ENCODE data around the gene VPS50.
"Not testable (repeated sequence)": the region's sequence is repeated elsewhere in the genome, so short reads cannot be mapped to it uniquely, and the experiment has no call there.

Gene VPS50

DNA sequence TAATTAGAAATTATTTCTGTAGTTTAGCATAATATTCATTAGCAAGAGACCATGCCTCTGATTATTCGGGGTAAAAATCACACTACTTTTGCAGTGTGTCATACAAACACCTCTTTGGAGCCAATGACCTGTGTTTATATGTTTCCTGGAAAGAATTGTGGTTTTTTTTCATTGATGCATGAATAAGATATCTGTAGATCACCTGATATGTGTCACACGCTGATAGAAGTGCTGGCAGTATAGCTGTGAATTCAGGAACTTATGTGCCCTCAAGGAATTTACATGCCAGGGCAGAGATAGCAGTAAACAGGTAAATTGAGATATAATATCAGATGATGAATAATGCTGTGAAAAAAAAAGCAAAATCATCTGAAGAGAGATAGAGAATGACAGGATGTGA, 118.2 kb downstream of the VPS50 start:
- DNase-seq = no peak

GRCh38 chr7:93352881-93353280, 120.7 kb downstream of the VPS50 start:
- no peak for DNase-seq

GRCh38 chr7:93354815-93355214, 122.6 kb downstream of the VPS50 start:
- no peak for DNase-seq

DNA sequence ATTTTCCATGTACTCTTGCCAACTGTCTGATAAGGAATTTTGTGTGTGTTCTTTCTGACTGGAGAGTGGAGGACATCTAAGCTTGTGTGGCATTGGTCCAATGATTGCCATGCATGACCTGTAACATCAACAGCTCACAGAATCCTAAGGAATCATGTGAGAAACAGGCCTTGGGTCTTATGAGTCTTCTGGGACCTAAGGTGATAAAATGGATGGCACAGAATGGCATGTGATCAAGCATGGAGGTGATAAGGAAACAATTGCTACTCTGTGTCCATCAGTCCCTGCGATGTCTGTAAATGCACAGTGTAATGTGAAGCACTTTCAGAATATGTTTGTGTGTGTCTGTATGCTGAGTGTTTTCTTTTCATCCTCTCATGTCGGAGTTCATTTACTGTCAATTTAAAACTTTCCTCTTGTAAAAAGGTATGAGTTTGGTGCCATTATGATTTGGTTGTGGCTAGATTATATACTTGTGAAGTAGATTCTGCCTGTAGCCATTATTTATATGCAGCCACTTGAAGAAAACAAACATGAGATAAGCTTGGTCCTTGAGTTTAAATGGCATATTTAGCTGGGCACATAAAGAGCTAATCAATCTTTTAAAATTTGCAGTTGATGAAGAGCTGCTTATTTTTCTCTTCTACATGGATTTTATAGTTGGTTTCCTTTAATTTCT, 127.5 kb downstream of the VPS50 start:
- DNase-seq = no peak

DNA sequence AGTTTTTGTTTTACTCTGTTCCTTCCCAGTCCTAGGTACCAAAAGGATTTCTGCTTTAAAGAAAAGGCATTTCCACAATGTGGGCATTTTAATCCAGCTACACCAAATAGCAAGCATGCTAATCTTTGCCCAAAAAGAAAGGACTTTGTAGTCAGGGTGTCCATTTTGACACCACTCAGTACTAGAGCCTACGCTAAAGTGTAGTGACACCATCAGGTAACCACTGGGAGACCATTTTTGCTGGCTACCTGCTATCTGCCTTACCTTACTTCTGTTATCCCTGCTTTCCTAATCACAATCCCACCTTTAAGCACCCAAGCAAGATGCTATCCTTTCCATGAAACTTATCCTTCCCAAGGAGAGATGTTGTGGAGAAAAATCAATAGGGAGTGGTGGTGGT, 129.7 kb downstream of the VPS50 start:
- no peak for DNase-seq

DNA sequence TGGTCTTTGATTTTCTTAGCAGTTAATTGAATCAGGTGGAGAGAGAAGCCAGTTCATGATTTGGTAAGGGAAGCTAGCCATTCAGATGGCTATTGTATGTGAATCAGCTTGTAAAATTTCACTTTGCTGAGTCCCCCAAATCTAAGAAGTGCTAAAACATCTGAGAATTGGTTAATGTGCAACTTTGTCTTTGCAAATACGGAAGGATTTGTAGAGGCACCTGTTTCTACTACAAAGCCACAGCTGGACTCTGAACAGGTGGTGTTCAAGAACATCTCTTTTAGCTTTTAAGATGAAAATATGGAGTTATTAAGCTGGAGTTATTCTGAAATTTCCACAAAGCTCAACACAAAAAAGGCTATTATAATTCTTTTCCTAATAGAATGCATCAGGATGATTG, 132.6 kb downstream of the VPS50 start:
- DNase-seq = no peak

DNA sequence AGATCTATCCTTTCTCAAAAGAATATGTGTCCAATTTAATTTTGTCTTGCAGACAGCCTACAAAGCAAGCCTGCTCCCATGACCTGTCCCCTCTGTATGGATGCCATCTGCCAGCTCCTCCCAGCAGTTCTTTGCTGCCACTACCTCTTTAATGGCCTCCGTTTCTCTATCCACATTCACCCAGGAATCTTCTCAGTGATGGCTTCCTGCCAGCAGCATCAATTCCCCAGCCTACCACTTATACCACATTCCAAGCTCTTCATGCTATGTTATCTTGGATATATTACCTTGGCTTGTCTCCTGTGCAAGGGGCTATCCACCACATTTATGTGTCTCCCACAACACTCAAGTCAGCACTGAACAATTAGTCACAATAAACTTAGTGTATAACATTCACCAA, 133.2 kb downstream of the VPS50 start:
- DNase-seq = no peak

- no peak for DNase-seq
Observed at GRCh38 chr7:93366816-93367215, 134.7 kb downstream of the VPS50 start.

GRCh38 chr7:93367254-93367653, 135.1 kb downstream of the VPS50 start:
- DNase-seq = no peak

- DNase-seq = not testable (repeated sequence)
Observed at GRCh38 chr7:93370937-93371336, 138.8 kb downstream of the VPS50 start.

DNA sequence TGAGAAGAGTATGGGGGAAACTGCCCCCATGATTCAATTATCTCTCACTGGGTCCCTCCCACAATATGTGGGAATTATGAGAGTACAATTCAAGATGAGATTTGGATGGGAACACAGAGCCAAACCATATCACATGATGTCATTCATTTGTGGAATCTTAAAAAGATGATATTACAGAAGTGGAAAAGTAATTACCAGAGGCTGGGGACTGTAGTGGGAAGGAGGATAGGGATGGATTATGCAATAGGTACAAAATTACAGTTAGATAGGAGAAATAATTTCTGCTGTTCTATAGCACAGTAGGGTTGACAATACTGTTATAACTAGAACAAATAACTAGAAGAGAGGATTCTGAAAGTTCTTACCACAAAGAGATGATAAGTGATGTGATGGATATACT, 141.4 kb downstream of the VPS50 start:
- DNase-seq = no peak

- DNase-seq = no peak
Observed at GRCh38 chr7:93374345-93374940, 142.3 kb downstream of the VPS50 start.

DNA sequence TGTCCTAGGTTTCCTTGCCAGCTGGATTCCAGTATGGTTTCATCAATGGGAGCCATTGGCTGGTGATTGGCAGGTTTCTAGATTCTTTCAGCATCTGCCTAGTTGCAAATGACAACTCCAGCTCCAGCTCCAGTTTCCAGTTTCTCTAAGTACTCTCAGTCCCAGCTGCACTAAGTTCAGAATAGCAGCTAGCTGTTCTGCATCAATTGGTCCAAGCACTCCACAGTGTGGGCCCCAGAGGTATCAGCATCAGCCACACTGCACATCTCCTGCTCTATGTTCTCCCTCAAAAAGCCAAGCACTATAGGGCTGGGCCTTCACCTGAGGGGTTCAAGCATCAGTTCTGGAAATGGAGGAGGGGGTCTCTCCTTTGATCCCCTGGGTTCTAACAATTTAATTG, 143.4 kb downstream of the VPS50 start:
- no peak for DNase-seq

DNA sequence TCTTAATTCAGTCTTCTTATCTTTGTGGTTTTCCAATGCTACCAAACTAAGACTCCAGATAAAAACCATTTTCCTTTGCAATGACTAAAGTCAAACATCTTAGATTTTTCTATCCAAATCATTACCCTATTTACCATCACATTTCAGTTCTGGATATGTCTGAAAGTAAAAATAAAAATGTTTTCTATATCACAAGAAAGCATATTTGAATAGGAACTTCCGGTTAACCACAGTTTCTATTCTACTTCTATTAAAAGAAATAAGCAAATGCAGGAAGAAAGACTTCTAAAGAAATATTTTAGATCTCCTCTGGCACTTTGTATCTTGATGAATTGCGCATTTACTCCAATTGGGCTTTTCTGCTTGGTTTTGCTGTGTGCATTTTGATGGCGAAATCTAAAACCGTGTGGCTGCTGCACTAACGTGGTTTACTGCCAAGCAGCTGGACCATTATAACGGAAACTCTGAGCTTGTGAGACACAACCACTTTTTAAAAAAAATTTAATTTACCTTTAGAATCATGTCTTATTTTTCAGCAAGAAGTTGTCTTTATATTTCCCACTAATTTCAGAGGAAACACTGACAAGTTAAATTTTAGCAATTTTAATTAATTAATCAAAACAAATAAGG, 146.1 kb downstream of the VPS50 start:
- DNase-seq = no peak

DNA sequence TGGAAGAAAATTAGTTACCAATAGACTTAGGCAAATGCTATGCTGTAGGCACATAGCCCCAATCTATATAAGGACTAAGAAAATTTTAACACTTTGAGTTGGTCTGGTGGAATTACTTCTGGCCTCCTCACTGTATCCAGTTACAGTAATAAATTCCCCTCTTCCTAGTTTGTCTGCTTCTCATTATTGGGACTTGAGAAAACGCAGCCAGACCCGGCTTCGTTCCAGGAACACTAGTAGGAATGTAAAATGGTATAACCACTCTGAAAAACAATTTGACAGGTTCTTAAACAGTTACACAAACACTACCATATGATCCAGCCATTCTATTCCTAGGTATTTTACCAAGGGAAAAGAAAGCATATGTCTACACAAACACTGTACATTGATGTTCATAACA, 150.2 kb downstream of the VPS50 start:
- no peak for DNase-seq

- DNase-seq = no peak
Observed at GRCh38 chr7:93390660-93391059, 158.5 kb downstream of the VPS50 start.

DNA sequence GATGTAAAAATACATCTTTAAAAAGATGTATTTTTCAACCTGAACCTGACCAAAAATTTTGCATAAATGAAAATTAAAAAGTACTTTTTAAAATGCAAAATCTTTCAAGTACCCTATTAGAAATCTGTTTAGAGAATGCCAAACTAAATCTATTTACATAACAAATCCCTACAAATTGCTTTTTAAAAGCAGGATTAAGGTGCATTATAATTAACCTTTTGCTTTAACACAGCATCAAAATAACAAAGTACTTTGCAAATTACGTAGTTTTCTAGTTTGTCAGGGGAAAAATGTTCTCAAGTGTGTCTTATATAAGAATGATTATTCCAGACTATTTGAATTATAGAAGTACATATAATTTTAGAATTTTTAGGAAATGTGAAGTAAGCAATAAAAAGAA, 160.8 kb downstream of the VPS50 start:
- DNase-seq = no peak

DNA sequence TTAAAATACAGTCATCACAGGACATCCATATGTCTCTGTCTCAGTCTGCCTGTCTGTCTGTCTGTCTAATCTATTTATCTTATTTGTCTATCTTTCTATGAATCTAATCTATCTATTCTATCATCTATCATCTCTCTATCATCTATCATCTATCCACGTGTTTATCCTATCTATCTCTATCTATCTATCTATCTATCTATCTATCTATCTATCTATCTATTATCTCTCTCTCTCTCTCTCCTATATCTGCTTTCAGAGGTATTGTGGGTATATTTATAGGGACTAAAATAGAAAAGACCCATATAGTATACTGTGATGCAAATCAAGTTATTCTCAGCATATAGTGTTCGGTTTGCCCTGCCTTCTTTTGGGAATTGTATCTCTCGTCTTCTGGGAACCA, 167.5 kb downstream of the VPS50 start:
- DNase-seq = no peak

DNA sequence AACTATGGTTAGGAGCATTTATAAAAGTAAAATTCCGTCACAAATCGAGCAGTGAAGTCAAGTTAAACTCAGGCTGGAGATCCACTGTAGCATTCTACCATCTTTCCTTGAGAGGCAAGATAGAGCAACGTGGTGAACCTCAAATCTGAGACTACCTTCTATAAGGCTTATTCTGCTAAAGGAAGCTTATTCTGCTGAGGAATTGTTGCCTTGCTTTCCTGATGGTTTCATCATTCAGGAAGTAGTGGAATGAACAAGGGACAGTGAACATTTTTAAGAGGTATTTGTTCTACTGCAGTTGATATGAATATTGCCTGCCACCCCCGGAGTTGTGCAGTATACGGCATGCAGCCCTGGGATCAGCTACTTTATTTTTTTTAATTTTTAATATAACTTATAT, 170.8 kb downstream of the VPS50 start:
- DNase-seq = no peak

- DNase-seq = no peak
Observed at GRCh38 chr7:93407239-93407638, 175.1 kb downstream of the VPS50 start.

DNA sequence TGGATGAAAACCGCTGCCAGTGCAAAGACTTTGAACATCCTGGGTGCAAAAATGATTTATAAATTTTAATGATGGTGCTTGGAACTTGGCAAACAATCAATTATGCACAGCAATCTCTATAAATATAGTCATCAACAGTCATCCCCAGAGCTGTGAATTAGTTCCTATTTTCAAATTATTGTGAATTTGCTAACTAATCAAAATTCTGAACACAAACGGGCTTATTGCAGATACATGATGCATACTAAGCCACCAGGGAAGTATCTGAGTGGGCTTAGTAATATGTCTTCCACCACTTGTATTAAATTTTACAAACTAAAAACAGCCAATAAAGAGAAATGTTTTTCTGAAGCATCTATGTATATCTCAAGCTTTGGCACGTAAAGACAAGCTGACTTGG, 177.2 kb downstream of the VPS50 start:
- DNase-seq = no peak
